GM19043 (cell line): ENCODE data around the gene TMEM95.

Experiments used
- ATAC-seq: cut with Tn5 transposase; IDR thresholded peaks from one replicate; pipeline ENCODE4 v1.9.1; 2021; ENCODE audit warnings: low read depth; ENCODE audit not compliant: unreplicated experiment

The TMEM95 gene, protein sequence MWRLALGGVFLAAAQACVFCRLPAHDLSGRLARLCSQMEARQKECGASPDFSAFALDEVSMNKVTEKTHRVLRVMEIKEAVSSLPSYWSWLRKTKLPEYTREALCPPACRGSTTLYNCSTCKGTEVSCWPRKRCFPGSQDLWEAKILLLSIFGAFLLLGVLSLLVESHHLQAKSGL

DNA sequence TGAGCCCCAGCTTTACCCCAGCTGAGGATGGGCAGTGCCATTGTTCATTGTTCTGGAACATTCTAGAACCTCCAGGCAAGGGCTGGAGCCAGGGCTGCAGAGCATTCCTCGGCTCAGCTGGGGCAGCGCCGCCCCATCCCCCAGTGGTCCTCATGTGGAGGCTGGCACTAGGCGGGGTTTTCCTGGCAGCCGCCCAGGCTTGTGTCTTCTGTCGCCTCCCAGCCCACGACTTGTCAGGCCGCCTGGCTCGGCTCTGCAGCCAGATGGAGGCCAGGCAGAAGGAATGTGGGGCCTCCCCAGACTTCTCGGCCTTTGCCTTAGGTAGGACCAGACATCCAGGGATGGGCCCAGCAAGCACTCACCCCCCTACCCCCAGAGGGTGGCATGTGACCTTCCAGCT, at the start of gene TMEM95:
Gene TMEM95, plus strand, starts transcription at position 104 of the 400 bp plus-strand sequence. Its CDS starts 49 bp downstream, at position 153.
- no peak for ATAC-seq

DNA sequence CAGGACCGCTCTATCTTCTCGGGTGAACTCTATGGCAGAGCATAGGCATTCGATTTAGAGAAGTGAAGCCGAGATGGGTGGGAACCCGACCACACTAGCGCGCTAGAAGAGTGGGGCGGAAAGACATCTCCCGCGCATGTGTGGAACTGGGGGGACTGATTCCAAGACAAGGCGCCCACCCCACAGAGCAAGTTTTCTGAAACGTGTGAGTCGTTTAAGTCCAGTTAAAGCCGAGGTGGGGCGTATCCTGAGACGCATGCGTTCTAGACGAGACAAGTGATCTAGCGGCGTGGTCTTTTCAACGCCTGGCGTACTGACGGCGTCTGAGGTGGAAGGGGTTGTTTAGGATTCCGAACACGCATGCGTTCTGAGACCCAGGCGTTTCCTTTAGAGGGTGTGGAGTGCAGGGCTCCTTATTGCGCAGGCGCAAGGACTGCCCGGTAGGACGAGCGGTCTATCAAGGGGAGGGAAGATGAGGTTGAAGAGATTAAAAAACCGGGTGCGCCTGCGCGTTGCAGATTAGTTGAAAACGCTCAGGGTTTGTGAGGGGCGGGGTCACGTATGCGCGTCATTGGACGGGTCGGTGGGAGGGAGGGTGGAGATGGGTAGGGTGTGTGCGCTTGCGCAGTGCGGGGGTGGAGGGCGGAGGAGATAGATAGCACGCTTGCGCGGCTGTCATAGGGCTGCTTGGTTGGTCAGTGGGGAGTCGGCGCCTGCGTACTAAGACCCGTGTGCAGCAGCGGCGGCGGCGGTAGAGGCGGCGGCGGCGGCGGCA, 47.9 kb upstream of the TMEM95 start, which contains the start of gene EIF5A:
Gene EIF5A, plus strand, starts transcription at position 718 of the 775 bp plus-strand sequence. CDS start 2,008 bp downstream, outside the sequence.
- peak; percentile 67 for ATAC-seq

DNA sequence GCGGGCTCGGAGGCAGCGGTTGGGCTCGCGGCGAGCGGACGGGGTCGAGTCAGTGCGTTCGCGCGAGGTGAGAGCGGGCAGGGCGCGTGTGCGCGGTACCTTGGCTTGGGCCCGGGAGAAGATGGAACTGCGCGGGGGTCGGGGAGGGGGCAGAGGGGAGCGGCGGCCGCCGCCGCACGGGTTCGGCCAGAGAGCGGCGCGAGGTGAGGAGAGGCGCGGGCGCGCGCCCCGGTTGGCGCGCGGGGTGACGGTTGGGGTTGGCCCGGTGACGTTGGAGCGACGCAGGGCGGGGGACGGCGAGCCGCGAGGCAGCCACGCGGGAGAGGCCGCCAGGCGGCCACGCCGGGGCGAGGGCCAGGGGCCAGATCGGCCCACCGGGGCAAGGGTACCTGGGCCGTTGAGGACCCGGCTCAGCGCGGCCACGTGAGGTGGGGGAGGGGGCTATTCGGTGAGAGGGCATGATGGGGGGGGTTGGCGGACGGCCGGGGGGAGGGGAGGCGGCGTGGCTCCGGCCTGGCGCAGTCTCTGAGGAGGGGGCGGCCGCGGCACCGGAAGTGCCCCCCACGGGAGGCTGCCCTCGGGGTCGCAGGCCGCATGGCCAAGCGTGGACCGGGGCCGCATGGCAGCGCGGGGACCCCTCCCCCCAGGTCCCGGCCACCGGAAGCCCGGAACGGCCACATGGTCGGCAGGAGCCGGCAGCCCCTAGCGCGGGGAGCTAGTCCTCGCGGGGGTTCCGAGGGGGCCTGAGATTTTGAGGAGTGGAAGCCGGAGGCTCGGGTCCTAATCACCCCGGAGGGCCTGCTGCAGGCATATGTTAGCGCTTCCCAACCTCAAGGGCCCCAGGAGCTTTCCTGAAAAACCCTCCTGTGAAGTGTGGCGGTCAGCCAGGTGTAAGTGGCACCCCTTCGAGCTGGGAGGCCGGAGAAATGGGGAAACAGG, 47.0 kb upstream of the TMEM95 start:
- ATAC-seq = no peak

DNA sequence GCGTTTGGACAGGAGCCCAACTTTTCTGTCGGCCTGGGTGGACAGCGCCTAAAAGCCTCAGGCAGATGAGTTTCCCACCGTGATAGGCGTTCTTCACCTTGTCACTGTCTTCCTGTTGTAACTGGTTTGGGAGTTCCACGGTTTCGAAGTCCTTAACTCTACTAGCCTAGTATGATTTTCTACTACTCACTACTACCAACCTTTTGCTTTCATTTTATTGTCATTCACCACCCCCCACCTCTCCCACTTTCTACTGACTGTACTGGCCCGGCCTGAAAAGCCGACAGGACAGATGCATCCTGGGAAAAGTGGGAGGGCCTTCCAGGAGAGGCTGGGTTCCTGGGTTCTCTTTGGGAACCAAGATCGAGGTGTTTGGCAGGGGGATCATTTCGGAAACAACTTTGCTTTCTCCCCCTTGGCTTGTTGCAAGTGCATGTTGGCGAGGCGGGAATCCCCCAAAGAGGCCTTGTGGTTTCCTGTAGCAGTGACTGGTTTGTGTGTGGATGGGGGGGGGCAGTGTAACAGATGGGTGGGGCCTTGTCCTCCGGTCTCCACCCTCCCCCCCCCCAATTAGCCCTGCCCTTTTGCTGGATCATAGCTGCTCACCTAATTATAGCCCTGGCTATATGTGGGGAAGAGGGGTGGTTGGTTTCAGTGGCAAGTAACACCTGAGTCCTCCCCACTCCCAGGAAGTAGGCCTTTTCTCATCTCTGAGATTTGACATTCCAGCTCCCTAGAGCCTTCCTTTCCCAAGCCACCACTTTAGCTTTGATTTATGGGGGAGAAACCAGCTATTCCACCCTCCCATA, 46.1 kb upstream of the TMEM95 start:
- ATAC-seq = no peak

DNA sequence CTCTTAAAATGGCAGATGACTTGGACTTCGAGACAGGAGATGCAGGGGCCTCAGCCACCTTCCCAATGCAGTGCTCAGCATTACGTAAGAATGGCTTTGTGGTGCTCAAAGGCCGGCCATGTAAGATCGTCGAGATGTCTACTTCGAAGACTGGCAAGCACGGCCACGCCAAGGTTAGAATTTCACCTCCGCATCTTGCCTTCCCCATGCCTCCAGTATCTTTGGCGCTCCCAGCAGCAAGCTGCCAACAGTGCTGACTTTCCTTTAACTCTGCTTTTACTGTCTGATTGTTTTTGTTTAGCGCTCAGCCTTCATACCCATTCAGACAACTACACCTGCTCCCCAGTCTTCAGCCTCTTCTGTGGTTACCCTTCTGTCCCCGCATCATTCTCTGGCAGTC, 45.3 kb upstream of the TMEM95 start:
- no peak for ATAC-seq

DNA sequence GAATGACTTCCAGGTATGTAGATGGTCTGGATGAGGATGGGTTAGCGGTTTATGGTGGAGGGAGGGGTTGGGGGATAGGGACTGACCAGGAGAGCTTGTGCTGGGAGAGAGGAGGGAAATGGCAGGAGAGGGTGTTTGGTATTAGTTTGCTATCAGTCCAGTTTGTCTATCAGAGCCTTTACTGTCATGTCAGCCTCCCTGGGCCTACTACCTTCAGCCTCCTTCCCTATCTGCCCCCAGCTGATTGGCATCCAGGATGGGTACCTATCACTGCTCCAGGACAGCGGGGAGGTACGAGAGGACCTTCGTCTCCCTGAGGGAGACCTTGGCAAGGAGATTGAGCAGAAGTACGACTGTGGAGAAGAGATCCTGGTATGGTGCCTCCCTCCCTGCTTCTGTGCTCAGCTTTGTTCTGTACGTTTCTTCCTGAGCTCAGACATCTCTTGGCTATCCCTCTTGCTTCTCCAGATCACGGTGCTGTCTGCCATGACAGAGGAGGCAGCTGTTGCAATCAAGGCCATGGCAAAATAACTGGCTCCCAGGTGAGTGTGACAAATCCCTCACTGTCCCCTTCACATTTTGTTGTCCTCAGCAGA, 43.7 kb upstream of the TMEM95 start:
- no peak for ATAC-seq

DNA sequence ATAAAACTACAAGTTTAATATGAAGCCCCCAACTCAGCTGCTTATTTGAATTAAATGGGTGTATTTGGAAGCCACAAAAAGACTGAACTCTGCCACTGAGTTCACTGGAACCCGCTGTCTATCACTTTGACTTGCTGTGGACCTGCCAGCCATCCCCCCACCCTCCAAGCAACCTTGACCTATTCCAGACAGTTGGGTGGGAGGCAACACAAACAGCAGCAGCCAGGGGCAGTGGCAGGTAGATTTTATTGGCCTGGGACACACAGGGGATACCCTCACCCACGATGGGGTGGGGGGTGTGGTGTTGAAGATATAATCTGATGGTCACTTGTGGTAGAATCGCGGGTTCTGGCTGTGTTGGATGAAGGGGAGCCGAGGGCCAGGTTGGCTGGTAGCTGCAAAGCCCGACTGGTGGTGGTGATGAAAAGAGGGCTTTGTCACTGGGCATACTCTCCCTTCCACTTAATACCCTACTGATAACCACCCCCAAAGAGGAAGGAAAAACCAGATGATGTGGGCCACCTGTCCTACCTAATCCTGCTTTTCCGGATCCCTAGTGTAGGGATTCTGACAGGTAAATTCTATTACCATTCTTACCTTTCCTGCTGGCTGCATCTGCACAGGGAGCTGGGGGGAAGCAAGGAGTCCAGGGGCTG, 42.4 kb upstream of the TMEM95 start:
- ATAC-seq = no peak

DNA sequence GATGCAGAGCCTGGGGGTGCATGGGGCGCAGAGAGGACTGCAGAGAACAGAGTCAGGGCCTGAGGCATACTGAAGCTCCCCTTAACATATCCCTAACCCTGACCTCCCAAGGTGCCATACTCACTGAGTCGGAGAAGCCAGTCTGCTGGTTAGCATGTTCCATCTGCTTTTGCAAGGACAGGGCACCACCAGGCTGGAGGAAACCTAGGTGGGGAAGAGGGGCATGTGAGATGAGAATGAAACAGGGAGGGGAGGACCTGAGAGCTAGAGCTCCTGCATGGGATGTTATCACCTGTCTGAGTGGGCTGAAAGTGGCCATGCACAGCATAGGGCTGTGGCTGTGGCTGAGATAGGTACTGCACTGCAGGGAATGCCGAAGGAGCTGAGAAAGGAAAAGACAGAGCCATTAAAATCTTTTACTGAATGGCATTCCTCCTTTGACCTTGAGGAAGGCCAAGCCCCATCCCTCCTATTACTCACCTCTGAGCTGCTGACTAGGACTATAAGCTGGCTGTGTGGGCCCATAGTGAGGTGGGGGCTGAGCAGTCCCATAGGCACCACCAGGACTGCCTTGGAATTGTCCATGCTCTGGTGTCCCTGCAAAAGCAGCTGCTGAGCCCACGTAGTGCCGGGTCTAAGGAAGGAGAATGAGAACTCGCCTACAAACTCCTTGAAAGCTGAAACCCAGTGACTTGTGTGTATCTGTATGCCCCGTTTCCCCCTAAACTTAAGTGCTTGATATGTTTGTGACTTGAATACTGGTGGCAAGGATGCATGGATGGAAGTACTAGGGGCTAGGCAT, 41.7 kb upstream of the TMEM95 start:
- no peak for ATAC-seq

DNA sequence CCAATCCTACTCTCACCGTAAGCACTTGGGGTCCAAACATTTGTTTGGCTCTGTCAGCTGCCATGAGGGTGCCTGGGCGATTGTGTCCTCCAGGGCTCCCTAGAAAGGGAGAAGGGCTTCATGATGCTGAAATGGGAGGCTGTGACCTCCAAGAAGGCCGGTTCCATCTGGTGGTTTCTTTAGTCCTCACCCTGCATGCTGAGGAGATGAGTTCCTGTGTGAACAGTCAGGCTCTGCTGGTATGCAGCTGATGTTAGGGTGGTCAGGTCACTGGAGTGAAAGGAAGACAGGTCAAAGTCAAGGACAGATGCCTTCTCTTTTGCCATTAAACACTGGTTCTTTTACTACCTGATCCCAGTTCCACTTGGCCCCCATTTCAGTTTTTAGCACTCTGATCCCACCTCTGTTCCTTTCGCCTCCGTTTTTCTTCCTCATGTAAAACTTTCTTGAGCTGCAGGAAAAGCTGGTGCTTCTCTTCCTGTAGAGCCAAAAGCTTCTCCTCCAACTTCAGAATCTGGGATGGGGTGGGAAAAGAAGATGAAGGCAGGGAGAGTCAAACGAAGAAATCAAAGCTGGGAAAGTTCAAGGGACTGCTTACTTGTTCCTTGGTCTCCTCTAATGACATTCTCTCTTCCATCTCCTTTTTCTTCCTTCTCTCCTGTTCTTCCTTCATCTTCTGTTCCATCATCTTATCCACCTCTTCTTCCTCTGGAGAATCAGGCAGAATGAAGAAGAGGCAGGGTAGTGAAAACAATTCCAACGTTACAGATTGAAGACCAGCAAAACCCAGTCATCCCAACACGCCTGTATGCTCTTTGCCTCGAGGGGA, 40.9 kb upstream of the TMEM95 start:
- no peak for ATAC-seq

DNA sequence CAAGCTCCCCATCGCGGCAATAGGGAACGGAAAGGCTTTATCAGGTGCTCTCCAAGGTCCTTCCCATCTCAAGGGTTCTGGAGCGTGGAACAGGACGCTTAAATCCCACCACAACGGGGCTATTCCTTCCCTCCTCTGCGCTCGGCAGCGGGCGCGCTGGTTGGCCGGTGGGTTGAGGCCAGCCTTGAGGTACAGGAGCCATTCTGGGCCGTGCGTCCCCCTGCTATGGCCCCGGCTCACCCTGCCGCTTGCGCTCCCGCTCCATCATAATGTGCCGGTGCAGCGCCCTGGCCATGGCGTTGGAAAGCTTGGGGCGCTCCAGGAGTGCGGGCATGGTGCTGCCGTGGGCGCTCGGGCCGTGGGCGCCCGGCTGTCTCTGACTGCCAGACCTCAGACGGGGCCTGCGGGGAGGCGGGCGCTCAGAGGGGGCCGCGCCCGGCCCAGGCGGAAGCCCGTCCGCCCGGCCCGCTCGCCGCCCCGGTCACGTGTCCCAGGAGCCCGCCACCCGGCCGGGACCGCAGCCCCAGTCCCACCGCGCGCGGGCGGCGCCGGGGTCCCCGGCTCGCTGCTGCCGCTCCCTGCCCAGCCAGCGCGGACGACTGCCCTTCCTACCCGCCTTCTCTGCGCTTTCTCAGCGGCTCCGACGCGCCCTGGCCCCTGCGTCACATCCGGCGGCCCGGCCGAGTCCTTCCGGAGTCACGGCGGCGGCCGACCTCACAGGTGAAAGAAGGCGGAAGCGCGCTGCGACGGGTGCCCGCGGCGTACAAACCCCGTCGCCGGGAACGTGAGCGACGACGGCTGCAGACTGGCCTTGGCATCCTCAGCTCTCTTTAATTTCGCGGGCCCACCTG, 40.0 kb upstream of the TMEM95 start, which contains the start of gene GPS2:
Gene GPS2, minus strand, starts transcription at position 642 of the 851 bp plus-strand sequence. Its CDS starts 308 bp downstream, at position 334.
- peak; percentile 69 for ATAC-seq

DNA sequence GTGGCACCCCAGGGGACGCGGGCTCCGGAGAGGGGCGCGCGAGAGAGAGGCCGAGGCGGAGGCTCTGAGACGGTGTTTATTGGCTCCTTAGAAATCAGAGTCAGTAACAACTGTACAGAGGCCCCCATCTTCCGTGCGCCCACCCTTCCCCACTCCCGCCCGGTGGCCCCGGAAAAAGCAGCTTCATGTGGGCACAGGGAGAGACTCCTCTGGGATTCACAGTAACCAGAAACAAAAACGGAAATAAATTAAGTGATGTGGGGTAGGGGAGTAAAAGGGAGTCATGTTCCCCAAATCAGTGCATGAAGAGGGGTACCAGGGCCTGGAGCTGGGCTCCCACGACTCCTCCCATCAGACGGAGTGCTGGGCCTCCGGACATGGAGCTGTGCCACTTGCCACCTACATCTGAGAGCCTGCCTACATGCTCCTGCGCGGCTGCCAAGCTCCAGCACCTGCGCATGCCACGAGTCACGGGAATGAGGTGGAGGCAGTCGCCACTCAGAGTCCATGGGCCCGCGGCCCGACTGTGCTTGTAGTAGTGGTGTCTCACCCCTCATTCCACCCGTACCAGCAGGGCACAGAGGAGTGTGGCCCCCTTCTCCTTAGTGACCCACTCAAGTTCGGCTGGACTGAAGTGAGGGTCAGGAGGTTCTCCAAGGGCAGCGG, 39.3 kb upstream of the TMEM95 start:
- ATAC-seq = no peak

DNA sequence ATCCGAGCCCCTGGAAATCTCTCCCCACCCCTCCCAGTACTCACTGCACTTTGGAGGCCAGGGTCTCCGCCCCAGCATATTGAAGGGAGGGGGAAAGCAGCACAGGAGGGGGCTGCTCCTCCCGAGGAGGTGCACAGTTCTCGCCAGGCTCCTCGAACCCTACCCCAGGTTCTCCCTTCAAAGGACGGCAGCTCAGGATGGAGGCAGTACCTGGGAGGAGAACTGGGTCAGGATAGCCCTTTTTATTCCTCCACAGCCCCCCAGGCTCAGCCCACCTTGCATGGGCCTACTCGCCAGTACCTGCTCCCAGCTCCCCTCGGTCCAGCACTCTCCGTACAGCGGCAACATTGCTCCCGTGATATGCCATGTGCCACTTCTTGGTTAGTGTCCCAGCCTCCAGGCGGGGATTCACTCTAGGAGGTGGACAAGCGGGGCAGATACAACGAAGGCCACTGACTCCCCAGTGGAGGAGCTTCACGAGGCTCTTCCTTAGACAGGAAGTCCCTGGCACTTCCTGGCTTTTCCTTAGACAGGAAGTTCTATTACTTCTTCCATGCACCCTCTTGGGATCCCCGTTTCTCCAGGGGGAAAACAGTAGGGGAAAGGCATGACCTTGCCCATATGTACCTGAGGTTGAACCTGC, 37.7 kb upstream of the TMEM95 start:
- ATAC-seq = no peak

DNA sequence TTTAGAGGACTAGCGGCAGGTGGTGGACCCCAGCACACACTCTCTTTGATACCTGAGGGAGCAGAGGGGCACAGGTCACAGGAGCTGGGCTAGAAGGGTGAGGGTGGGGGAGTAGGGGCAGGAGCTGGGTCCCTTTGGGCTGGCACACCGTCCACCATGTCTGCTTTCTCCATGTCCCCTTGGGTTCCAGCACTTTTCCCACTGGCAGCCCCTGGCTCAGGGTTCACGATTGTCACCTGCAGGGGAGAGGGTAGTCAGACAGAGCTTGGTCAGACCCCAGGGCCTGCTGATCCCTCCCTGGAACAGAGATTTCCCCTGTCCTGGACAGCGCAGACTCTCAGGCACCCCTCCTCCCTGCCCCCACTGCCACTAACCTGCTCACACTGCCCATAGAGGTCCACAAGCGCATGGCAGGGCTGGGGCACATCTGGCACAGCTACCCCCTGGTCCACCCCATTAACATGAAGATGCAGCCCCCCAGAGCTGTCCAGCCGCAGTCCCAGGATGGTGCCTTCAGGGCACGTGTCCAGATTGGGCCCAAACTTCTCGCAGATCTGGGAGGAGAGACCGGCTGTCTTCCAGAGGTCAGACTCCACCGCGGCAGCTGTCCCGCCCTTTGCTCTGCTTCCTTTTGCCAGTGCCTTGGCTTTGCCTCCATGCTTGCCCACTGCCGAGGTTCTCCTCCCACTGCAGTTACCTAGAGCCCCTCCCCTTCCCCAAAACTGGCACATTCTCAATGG, 36.7 kb upstream of the TMEM95 start:
- ATAC-seq = no peak

DNA sequence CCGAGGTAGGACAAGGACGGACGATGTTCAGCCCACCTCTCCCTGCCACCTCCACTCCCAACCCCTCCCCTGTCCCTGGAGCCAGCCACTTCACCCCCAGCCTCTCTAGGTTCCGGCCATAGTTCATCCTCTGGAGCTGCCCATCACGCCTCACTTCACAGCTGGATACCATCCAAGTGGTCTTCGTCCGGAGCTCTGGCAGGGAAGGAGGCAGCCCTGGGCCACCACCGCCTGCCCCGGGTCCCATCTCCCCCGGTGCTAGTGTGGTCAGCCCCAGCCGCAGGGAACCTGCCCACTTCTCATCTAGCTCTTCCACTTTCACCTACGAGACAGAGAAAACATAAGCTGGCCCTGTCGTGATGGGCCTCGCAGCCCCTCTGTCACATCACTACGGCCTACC, 33.5 kb upstream of the TMEM95 start:
- no peak for ATAC-seq
